Central memory CD8-positive, alpha-beta T cell (primary cell): Measurements from ENCODE around the gene SERPINE2.
"Not testable (repeated sequence)": the region's sequence is repeated elsewhere in the genome, so short reads cannot be mapped to it uniquely, and the experiment has no call there.

Experiments
- ATAC-seq: fragments of 150-1000 bp; cut with Tn5 transposase; replicated peaks from 2 replicates; pipeline ENCODE4 v1.10.0; 2022; ENCODE audit warnings: mild to moderate bottlenecking, moderate FRiP score, moderate number of reproducible peaks; ENCODE audit not compliant: poor library complexity, severe bottlenecking; ENCODE audit errors: extremely low read depth
- DNase-seq, 2 donors: peaks; one replicate each; pipeline ENCODE4 v3.0.0; 2021; ENCODE audit warnings: low spot score in 2 of 2
- H3K27ac Mint-ChIP-seq: one replicate; pipeline ENCODE4 v1.8.0; 2022; ENCODE audit warnings: low read depth, mild to moderate bottlenecking, moderate library complexity, mixed read lengths
- H3K27me3 Mint-ChIP-seq: one replicate; pipeline ENCODE4 v1.8.0; 2022; ENCODE audit warnings: mixed read lengths
- H3K36me3 Mint-ChIP-seq: one replicate; pipeline ENCODE4 v1.8.0; 2022; ENCODE audit warnings: mild to moderate bottlenecking, moderate library complexity, mixed read lengths; ENCODE audit not compliant: insufficient read depth
- H3K4me1 Mint-ChIP-seq: one replicate; pipeline ENCODE4 v1.8.0; 2022; ENCODE audit warnings: mixed read lengths
- H3K4me3 Mint-ChIP-seq: one replicate; pipeline ENCODE4 v1.8.0; 2022; ENCODE audit warnings: mild to moderate bottlenecking, moderate library complexity, mixed read lengths
- H3K9me3 Mint-ChIP-seq: one replicate; pipeline ENCODE4 v1.8.0; 2022; ENCODE audit warnings: mixed read lengths

Gene SERPINE2

GRCh38 chr2:224023188-224023587 lies 15.9 kb downstream of the SERPINE2 start:
- Mint-ChIP-seq H3K4me1 (peaks cover 23% of the 10 kb centered on the region), H3K4me3 (no peak overlapping the region), H3K9me3 (no peaks in the 10 kb centered on the region), H3K27ac (no peak overlapping the region), H3K36me3 (no peaks in the 10 kb centered on the region), H3K27me3 (no peaks in the 10 kb centered on the region)
- no peak for ATAC-seq
- no peak for DNase-seq

GRCh38 chr2:224022486-224022885 lies 16.6 kb downstream of the SERPINE2 start:
- peaks cover 23% of the 10 kb centered on the region for H3K4me1 Mint-ChIP-seq

DNA sequence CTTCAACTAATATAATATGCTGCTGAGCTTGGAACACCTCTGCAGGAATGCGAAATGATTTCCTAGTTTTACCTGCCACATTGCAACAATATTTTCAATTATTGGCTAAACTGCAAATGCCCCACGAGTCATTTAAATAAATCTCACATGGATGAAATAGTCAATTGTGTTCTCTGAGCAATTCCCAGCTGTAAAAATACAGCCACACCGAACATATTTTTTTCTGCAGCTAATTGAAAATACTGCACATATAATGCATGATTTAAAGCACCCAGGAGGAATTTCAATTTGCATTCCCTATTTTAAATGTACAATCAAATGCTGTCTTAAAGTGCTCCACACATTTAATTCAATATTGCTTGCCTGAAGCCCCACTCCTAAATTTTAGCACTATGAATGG lies 18.6 kb downstream of the SERPINE2 start:
- peaks cover 9% of the 10 kb centered on the region for H3K4me1 Mint-ChIP-seq

More at GRCh38 chr2:224022486-224022885, 16.6 kb downstream of the SERPINE2 start:
- DNase-seq = no peak
- Mint-ChIP-seq H3K4me3 (no peak overlapping the region), H3K36me3 (no peaks in the 10 kb centered on the region), H3K27me3 (no peaks in the 10 kb centered on the region), H3K27ac (no peak overlapping the region), H3K9me3 (no peaks in the 10 kb centered on the region)
- ATAC-seq = no peak

DNA sequence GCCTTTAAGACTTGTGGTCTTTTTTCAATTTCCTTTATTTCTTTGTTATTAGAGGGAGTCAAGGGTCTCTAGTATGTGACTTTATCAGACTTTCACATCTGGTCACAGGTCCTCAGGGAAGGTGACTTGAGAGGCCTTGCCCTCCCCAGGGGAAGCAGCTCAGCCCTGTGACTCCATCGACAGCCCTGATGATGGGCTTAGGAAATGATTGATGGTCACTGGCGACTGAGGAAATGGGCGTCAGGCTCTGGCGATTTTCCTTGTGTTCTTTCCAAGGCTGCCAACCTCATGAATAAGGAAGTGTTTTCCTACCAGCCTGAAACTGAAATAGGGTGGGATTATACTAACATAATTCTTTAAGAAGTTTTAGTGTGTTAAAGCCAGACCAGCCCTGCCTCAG lies 21.1 kb downstream of the SERPINE2 start:
- H3K36me3 Mint-ChIP-seq = no peaks in the 10 kb centered on the region
- no peak overlapping the region for H3K4me3 Mint-ChIP-seq
- no peak overlapping the region for H3K27ac Mint-ChIP-seq
- H3K27me3 Mint-ChIP-seq = no peaks in the 10 kb centered on the region
- H3K4me1 Mint-ChIP-seq = peaks cover 7% of the 10 kb centered on the region
- no peak for ATAC-seq
- no peaks in the 10 kb centered on the region for H3K9me3 Mint-ChIP-seq
- DNase-seq = no peak

More for the DNA sequence above, 18.6 kb downstream of the SERPINE2 start:
- DNase-seq (no peak), ATAC-seq (no peak)
- H3K4me3 Mint-ChIP-seq = no peak overlapping the region
- no peaks in the 10 kb centered on the region for H3K9me3 Mint-ChIP-seq
- H3K36me3 Mint-ChIP-seq = no peaks in the 10 kb centered on the region
- H3K27me3 Mint-ChIP-seq = no peaks in the 10 kb centered on the region
- no peak overlapping the region for H3K27ac Mint-ChIP-seq

- no peaks in the 10 kb centered on the region for H3K9me3 Mint-ChIP-seq
- DNase-seq (no peak), ATAC-seq (no peak)
- H3K27ac Mint-ChIP-seq = no peak overlapping the region
- no peaks in the 10 kb centered on the region for H3K36me3 Mint-ChIP-seq
- H3K4me3 Mint-ChIP-seq = no peak overlapping the region
- no peaks in the 10 kb centered on the region for H3K27me3 Mint-ChIP-seq
- H3K4me1 Mint-ChIP-seq = peaks cover 6% of the 10 kb centered on the region
Observed at GRCh38 chr2:224016963-224017362, 22.1 kb downstream of the SERPINE2 start.

- ATAC-seq (no peak), DNase-seq (no peak)
- peaks cover 6% of the 10 kb centered on the region for H3K4me1 Mint-ChIP-seq
- no peaks in the 10 kb centered on the region for H3K9me3 Mint-ChIP-seq
- H3K4me3 Mint-ChIP-seq = no peak overlapping the region
- no peaks in the 10 kb centered on the region for H3K27me3 Mint-ChIP-seq
- no peaks in the 10 kb centered on the region for H3K36me3 Mint-ChIP-seq
- no peak overlapping the region for H3K27ac Mint-ChIP-seq
Observed at GRCh38 chr2:224014336-224014735, 24.8 kb downstream of the SERPINE2 start.

- ATAC-seq (no peak), DNase-seq (no peak)
Observed at GRCh38 chr2:224011837-224012236, 27.2 kb downstream of the SERPINE2 start.

DNA sequence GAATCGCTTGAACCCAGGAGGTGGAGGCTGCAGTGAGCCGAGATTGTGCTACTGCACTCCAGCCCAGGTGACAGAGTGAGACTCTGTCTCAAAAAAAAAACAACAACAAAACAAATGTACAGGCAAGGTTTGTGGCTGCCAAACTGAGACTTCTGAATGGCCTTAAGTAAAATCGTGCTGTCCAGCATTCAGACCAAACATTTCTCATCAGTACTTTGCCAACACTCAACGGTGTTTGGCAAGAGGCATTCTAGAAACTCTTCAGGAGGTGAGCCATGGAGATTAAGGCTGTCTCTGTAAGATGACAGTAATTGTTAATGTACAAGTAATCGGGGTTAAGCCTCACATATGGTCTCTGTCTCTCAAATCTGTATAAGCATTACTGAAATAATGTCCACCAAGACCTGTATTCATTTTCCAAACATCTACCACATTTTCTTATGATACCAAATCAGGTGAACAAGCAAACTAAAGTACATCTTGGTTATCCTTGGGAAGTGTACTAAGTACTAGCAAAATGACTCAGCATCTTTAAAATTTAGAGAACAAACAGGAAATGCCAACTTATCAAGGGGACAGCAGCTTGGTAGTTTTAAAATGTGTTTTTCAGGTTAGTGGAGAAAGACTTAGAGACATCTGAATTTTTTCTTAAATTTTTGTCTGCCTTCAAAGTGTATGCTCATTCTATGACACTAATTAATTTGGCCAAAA lies 29.3 kb downstream of the SERPINE2 start:
- Mint-ChIP-seq H3K4me3 (no peak overlapping the region), H3K4me1 (no peaks in the 10 kb centered on the region), H3K27me3 (no peaks in the 10 kb centered on the region), H3K9me3 (no peaks in the 10 kb centered on the region), H3K36me3 (no peaks in the 10 kb centered on the region), H3K27ac (no peak overlapping the region)
- ATAC-seq = no peak
- DNase-seq = no peak

More at GRCh38 chr2:224011837-224012236, 27.2 kb downstream of the SERPINE2 start:
- H3K4me1 Mint-ChIP-seq = peaks cover 6% of the 10 kb centered on the region
- H3K36me3 Mint-ChIP-seq = no peaks in the 10 kb centered on the region
- no peak overlapping the region for H3K4me3 Mint-ChIP-seq
- H3K27ac Mint-ChIP-seq = no peak overlapping the region
- H3K9me3 Mint-ChIP-seq = no peaks in the 10 kb centered on the region
- no peaks in the 10 kb centered on the region for H3K27me3 Mint-ChIP-seq

DNA sequence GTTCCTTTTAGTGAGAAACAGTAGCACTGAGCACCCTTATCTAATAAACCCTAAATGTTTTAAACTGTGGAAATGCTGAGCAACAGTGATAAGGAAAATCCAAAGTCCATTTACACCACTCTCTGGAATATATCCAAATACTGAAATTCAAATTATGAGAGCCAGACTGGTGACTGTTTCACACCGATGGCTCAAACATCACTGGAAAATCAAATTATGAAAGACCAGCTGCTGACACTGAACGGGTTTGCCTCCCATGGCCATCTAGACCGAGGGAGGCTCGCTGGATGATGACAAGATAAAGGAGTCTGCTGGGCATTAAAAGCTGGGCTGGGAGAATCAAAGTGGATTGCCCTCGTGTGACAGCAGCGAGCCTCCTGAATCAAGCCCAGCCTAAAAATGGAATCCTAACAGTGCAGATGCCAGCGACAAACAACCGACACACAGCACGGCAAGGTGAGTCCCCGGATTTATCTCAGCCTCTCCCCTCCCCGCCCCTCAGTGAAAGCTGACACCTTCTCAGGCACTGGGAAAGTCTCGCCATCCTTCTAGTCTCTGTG lies 30.3 kb downstream of the SERPINE2 start:
- DNase-seq (no peak), ATAC-seq (no peak)
- no peaks in the 10 kb centered on the region for H3K9me3 Mint-ChIP-seq
- H3K27ac Mint-ChIP-seq = no peak overlapping the region
- H3K4me3 Mint-ChIP-seq = no peak overlapping the region
- H3K27me3 Mint-ChIP-seq = no peaks in the 10 kb centered on the region
- H3K4me1 Mint-ChIP-seq = no peaks in the 10 kb centered on the region
- H3K36me3 Mint-ChIP-seq = no peaks in the 10 kb centered on the region

- Mint-ChIP-seq H3K27me3 (no peaks in the 10 kb centered on the region), H3K27ac (no peak overlapping the region), H3K4me1 (no peaks in the 10 kb centered on the region), H3K36me3 (peaks cover 2% of the 10 kb centered on the region), H3K9me3 (no peaks in the 10 kb centered on the region), H3K4me3 (no peak overlapping the region)
- no peak for ATAC-seq
- no peak for DNase-seq
Observed at GRCh38 chr2:224004105-224004695, 34.9 kb downstream of the SERPINE2 start.

DNA sequence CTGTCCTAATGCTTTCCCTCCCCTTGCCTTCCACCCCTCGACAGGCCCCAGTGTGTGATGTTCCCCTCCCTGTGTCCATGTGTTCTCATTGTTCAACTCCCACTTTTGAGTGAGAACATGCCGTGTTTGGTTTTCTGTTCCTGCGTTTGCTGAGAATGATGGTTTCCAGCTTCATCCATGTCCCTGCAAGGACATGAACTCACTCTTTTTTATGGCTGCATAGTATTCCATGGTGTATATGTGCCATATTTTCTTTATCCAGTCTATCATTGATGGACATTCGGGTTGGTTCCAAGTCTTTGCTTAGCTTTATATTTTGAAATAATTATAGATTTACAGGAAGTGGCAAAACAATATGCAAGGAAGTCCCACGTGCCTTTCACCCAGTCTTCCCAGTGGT lies 38.4 kb downstream of the SERPINE2 start:
- not testable (repeated sequence) for H3K4me3 Mint-ChIP-seq, DNase-seq, ATAC-seq, H3K27me3 Mint-ChIP-seq, H3K36me3 Mint-ChIP-seq, H3K4me1 Mint-ChIP-seq, H3K27ac Mint-ChIP-seq, H3K9me3 Mint-ChIP-seq

GRCh38 chr2:223999862-224000261 lies 39.2 kb downstream of the SERPINE2 start:
- H3K4me3 Mint-ChIP-seq = no peak overlapping the region
- no peaks in the 10 kb centered on the region for H3K27me3 Mint-ChIP-seq
- H3K9me3 Mint-ChIP-seq = no peaks in the 10 kb centered on the region
- ATAC-seq (no peak), DNase-seq (no peak)
- H3K27ac Mint-ChIP-seq = no peak overlapping the region
- H3K36me3 Mint-ChIP-seq = peaks cover 4% of the 10 kb centered on the region
- no peaks in the 10 kb centered on the region for H3K4me1 Mint-ChIP-seq

DNA sequence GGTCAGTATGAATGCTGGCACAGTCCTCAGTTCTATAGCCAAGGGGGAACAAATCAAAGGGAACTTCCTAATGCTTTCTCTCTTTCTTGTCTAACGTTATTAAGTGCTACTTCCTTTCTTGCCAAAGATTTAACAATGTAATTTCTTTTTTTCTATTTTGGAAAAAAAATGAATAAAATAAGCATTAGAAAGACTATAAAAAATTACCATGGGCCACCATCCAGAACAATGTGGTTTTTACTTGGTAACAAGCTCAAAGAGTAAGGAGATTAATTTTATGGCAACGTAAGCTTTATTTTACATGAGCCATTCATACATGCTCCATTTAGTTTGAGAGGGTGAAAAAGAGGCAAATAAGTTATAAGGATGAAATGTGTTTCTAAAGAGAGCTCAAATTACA lies 40.1 kb downstream of the SERPINE2 start:
- no peaks in the 10 kb centered on the region for H3K4me1 Mint-ChIP-seq
- DNase-seq (no peak), ATAC-seq (no peak)
- no peak overlapping the region for H3K27ac Mint-ChIP-seq
- no peaks in the 10 kb centered on the region for H3K9me3 Mint-ChIP-seq
- H3K36me3 Mint-ChIP-seq = peaks cover 4% of the 10 kb centered on the region
- no peak overlapping the region for H3K4me3 Mint-ChIP-seq
- H3K27me3 Mint-ChIP-seq = no peaks in the 10 kb centered on the region
